ENCODE results near the gene ZNF324B. TPM values are rescaled to one million over a fixed set of nuclear protein-coding genes. Genes with fewer than 3 reads are reported as not detected.

The ZNF324B gene
- total and polyA plus RNA-seq, 10 of the 15 experiments (the other 5 are each of a cell fraction or from before 2014, with no cell fraction given) = 0.11 to 12.8 (median 4.0) TPM

DNA sequence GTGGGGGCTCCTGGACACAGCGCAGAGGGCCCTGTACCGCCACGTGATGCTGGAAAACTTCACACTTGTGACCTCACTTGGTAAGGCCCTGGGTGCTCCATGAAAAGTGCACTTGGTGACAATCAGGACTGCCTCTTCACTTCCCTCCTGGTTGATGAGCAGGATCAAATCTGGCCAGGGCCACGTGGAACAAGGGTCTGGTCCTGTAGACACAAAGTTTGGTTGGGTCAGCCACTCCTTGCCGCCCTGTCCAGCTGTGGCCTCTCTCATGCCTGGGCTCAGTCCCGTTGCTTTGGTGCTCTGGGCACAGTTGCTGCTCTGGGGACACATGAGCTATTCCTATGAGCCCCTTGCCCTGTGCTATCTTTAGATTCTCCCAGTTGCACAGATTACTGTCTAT is 2.3 kb downstream of the ZNF324B start:
- Histone ChIP-seq H3K27me3 (replicated peaks in 1 of 2; ENCODE audit: control insufficient read depth in 2 of 2, insufficient read depth in 2 of 2, low read length in 1 of 2) (no peaks in the 10 kb centered on the region), H3K9me3 (replicated peaks; ENCODE audit: control insufficient read depth, insufficient read depth, low read length) (peaks cover 11% of the 10 kb centered on the region; the same call in 2 of the 3 replicates), H3K4me3 (no peak overlapping the region), H3K27ac (ENCODE audit: control insufficient read depth, insufficient read depth) (no peak overlapping the region), H4K20me1 (ENCODE audit: control insufficient read depth, insufficient read depth) (no peaks in the 10 kb centered on the region), H3K4me1 (ENCODE audit: control insufficient read depth, insufficient read depth, low read length) (peaks cover 4% of the 10 kb centered on the region; the same call in 1 of the 2 replicates), H2AFZ (ENCODE audit: control insufficient read depth, low read depth, low read length) (no peak overlapping the region), H3K4me2 (ENCODE audit: control insufficient read depth, insufficient read depth) (no peak overlapping the region), H3K36me3 (ENCODE audit: control insufficient read depth in 2 of 2, insufficient read depth in 2 of 2, low read length in 1 of 2) (peaks cover 0 to 2% of the 10 kb centered on the region in 2 experiments; a peak in 1 of 4 replicates), H3K9ac (ENCODE audit: control insufficient read depth, insufficient read depth, low read length) (no peak overlapping the region), H3K79me2 (ENCODE audit: control insufficient read depth, insufficient read depth, low read length) (no peaks in the 10 kb centered on the region; the same call in 1 of the 2 replicates)
- POLR2A ChIA-PET = no interaction called here
- ATAC-seq (no peak), FAIRE-seq (no peak), DNase-seq (ENCODE audit: low read depth, low spot score) (no peak)
- SMC1A ChIA-PET (ENCODE audit: uncharacterized antibody, unreplicated experiment) = no interaction called here
- BruUV-seq (replicated peaks) = no TSS peak
- RAD21 ChIA-PET (ENCODE audit: unreplicated experiment) = no interaction called here
- in situ Hi-C loops (cut with MboI) (no loop called here), intact Hi-C loops (cut with micrococcal nuclease; ENCODE audit: unreplicated experiment) (no loop called here)
- CTCF ChIA-PET = interaction anchor here (1.1 kb wide), 1 partner anchor 17 kb away, joined by 3 read pairs; no protein-coding TSS in a partner anchor
- 92% methylated on average over 6 of the region's 6 CpGs for WGBS (ENCODE audit: insufficient coverage, insufficient replicate concordance, low lambda C conversion rate, missing lambda C conversion rate)
- TF ChIP-seq ZSCAN29 (IDR thresholded peaks at IDR 0.05) (no peak), SIX5 (IDR thresholded peaks at IDR 0.05; ENCODE audit: low read depth, low read length, severe bottlenecking) (no peak), BMI1 (IDR thresholded peaks at IDR 0.05; ENCODE audit: borderline replicate concordance) (no peak), SIN3A (IDR thresholded peaks at IDR 0.05; ENCODE audit: low read depth, low read length) (no peak), SMAD5 (IDR thresholded peaks at IDR 0.05; ENCODE audit: low read depth) (no peak), ZNF217 (IDR thresholded peaks at IDR 0.05) (no peak), MEF2A (IDR thresholded peaks at IDR 0.05; ENCODE audit: insufficient read depth, low read depth, low read length) (no peak), CHD1 (IDR thresholded peaks at IDR 0.05; ENCODE audit: low read depth, low read length) (no peak), IKZF2 (IDR thresholded peaks at IDR 0.05) (no peak), IRF4 (IDR thresholded peaks at IDR 0.05; ENCODE audit: low read depth, low read length) (no peak), RBBP5 (conservative IDR thresholded peaks at IDR 0.05) (no peak), CBFB (IDR thresholded peaks at IDR 0.05; ENCODE audit: low read depth) (no peak), MTA2 (IDR thresholded peaks at IDR 0.05; ENCODE audit: low read depth) (no peak)
- TF ChIP-seq, protein P1, sequence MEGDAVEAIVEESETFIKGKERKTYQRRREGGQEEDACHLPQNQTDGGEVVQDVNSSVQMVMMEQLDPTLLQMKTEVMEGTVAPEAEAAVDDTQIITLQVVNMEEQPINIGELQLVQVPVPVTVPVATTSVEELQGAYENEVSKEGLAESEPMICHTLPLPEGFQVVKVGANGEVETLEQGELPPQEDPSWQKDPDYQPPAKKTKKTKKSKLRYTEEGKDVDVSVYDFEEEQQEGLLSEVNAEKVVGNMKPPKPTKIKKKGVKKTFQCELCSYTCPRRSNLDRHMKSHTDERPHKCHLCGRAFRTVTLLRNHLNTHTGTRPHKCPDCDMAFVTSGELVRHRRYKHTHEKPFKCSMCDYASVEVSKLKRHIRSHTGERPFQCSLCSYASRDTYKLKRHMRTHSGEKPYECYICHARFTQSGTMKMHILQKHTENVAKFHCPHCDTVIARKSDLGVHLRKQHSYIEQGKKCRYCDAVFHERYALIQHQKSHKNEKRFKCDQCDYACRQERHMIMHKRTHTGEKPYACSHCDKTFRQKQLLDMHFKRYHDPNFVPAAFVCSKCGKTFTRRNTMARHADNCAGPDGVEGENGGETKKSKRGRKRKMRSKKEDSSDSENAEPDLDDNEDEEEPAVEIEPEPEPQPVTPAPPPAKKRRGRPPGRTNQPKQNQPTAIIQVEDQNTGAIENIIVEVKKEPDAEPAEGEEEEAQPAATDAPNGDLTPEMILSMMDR (IDR thresholded peaks at IDR 0.05 in 2 of 3, conservative IDR thresholded peaks at IDR 0.05 in 1 of 3; ENCODE audit: control insufficient read depth in 2 of 3, extremely low read depth in 1 of 3, insufficient read depth in 1 of 3, low read depth in 3 of 3, low read length in 3 of 3) = no peak
- TF ChIP-seq, protein P2, sequence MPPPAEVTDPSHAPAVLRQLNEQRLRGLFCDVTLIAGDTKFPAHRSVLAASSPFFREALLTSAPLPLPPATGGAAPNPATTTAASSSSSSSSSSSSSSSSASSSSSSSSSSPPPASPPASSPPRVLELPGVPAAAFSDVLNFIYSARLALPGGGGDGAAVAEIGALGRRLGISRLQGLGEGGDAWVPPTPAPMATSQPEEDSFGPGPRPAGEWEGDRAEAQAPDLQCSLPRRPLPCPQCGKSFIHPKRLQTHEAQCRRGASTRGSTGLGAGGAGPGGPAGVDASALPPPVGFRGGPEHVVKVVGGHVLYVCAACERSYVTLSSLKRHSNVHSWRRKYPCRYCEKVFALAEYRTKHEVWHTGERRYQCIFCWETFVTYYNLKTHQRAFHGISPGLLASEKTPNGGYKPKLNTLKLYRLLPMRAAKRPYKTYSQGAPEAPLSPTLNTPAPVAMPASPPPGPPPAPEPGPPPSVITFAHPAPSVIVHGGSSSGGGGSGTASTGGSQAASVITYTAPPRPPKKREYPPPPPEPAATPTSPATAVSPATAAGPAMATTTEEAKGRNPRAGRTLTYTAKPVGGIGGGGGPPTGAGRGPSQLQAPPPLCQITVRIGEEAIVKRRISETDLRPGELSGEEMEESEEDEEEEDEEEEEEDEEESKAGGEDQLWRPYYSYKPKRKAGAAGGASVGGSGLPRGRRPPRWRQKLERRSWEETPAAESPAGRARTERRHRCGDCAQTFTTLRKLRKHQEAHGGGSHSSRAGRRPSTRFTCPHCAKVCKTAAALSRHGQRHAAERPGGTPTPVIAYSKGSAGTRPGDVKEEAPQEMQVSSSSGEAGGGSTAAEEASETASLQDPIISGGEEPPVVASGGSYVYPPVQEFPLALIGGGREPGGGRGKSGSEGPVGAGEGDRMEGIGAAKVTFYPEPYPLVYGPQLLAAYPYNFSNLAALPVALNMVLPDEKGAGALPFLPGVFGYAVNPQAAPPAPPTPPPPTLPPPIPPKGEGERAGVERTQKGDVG (CRISPR knock-in tag; IDR thresholded peaks at IDR 0.05) = no peak
- TF ChIP-seq, protein P3, sequence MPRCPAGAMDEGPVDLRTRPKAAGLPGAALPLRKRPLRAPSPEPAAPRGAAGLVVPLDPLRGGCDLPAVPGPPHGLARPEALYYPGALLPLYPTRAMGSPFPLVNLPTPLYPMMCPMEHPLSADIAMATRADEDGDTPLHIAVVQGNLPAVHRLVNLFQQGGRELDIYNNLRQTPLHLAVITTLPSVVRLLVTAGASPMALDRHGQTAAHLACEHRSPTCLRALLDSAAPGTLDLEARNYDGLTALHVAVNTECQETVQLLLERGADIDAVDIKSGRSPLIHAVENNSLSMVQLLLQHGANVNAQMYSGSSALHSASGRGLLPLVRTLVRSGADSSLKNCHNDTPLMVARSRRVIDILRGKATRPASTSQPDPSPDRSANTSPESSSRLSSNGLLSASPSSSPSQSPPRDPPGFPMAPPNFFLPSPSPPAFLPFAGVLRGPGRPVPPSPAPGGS (IDR thresholded peaks at IDR 0.05; ENCODE audit: borderline replicate concordance, insufficient read depth, low read depth, low read length, poor library complexity, severe bottlenecking) = no peak
- TF ChIP-seq, protein P4, sequence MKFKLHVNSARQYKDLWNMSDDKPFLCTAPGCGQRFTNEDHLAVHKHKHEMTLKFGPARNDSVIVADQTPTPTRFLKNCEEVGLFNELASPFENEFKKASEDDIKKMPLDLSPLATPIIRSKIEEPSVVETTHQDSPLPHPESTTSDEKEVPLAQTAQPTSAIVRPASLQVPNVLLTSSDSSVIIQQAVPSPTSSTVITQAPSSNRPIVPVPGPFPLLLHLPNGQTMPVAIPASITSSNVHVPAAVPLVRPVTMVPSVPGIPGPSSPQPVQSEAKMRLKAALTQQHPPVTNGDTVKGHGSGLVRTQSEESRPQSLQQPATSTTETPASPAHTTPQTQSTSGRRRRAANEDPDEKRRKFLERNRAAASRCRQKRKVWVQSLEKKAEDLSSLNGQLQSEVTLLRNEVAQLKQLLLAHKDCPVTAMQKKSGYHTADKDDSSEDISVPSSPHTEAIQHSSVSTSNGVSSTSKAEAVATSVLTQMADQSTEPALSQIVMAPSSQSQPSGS (IDR thresholded peaks at IDR 0.05; ENCODE audit: low read length) = no peak
- TF ChIP-seq, protein P5, sequence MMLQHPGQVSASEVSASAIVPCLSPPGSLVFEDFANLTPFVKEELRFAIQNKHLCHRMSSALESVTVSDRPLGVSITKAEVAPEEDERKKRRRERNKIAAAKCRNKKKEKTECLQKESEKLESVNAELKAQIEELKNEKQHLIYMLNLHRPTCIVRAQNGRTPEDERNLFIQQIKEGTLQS (IDR thresholded peaks at IDR 0.05; ENCODE audit: borderline replicate concordance, extremely low read depth, low read depth, low read length) = no peak
